ENCODE measurements around the gene ULK4.
"Not testable (repeated sequence)": the region's sequence is repeated elsewhere in the genome, so short reads cannot be mapped to it uniquely, and the experiment has no call there.

Gene ULK4

DNA sequence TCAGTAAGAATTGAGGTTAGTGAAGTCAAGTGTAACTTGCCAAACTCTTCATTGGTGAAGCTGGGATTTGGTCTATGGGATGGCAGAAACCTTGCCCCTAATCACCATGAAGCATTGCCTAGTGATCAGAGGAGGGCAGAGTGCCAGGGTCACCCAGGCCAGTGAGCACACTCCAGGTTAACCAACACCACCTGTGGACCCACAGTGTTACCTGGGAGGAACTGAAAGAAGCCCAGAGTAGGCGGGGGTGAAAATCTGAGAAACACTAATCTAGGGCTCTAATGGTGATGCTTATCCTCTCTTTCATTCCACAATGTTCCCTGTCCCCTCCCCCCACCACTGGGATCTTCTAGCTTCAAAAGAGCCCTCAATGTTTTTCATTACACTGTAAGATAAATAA lies 389.8 kb downstream of the ULK4 start:
- TF ChIP-seq, protein P1, sequence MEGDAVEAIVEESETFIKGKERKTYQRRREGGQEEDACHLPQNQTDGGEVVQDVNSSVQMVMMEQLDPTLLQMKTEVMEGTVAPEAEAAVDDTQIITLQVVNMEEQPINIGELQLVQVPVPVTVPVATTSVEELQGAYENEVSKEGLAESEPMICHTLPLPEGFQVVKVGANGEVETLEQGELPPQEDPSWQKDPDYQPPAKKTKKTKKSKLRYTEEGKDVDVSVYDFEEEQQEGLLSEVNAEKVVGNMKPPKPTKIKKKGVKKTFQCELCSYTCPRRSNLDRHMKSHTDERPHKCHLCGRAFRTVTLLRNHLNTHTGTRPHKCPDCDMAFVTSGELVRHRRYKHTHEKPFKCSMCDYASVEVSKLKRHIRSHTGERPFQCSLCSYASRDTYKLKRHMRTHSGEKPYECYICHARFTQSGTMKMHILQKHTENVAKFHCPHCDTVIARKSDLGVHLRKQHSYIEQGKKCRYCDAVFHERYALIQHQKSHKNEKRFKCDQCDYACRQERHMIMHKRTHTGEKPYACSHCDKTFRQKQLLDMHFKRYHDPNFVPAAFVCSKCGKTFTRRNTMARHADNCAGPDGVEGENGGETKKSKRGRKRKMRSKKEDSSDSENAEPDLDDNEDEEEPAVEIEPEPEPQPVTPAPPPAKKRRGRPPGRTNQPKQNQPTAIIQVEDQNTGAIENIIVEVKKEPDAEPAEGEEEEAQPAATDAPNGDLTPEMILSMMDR (IDR thresholded peaks at IDR 0.05; ENCODE audit: extremely low read depth, missing control alignments) = no peak
- no peak for DNase-seq (ENCODE audit: low spot score)

DNA sequence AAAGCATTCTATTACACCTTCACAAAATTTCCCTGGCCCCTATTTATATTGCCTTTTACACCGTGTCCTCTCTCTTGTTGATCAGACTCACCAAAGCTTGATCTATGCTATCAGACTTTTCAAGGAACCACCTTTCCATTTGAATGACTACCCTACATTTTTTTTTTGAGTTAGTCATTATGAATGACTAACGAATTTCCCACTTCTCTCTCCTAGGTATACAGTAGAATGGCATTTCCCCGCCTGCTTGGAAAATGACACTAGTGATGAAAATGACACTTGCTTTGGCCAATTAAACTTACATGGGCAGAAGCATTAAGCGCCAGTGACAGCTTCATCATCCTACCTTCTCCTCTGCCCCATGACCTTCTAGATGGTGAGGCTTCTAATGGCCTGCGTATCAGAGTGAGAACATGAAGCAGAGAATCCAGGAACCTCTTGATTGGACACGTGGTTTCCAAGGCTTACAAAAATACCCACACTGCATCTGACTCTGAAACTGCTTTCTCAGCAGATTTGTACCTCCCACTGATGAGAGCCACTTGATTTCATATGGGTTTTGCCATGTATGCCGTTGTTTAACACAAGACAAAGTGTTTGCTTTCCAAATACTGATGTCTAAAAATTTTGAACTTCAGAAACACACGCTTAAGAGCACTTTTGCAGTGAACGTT lies 392.1 kb downstream of the ULK4 start:
- TF ChIP-seq, protein P1 (IDR thresholded peaks at IDR 0.05; ENCODE audit: extremely low read depth, missing control alignments) = no peak
- no peak for DNase-seq (ENCODE audit: low spot score)

DNA sequence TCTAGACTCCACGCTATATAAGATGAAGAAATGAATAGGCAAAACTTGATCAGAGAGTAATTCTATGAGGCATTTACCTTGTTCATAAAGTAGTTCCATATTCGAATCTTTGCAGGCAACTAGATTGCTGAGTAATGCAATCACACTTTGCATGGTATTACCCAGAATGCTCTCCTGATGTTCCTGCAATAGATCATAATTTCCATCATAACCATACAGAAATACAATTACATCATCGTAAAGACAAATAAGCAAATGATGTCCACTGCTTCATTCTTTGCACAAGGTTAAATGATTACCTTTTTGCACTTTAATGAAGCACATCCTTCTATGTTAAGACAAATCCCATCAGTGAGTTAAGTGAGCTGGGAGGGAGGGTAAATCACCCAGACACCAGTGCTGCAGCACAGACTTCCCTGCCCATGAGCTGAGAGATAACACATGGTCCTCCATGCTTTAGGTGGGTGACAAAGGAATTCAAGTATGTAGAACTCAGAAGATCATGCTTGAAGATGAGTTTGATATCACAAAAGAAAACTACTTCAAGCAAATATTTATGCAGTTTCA lies 395.9 kb downstream of the ULK4 start:
- TF ChIP-seq, protein P1 (IDR thresholded peaks at IDR 0.05; ENCODE audit: extremely low read depth, missing control alignments) = no peak

DNA sequence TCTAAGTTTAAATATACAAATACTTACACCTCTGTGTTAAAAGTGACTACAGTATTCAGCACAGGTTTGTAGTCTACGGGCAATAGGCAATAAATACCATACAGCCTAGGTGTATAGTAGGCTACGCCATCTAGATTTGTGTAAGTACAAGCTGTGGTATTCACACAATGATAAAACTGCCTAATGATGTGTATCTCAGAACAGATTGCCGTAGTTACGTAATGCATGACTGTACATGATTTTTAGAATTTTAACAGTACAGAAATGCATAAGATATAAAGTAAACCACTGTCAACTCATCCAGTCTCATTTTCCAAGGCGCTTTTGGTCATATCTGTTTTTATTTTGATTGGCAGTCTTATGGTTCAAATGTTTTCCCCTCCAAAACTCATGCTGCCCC lies 396.9 kb downstream of the ULK4 start:
- TF ChIP-seq, protein P1 (IDR thresholded peaks at IDR 0.05; ENCODE audit: extremely low read depth, missing control alignments) = no peak
- no peak for DNase-seq (ENCODE audit: low spot score)

More for the DNA sequence above, 395.9 kb downstream of the ULK4 start:
- no peak for DNase-seq (ENCODE audit: low spot score)

DNA sequence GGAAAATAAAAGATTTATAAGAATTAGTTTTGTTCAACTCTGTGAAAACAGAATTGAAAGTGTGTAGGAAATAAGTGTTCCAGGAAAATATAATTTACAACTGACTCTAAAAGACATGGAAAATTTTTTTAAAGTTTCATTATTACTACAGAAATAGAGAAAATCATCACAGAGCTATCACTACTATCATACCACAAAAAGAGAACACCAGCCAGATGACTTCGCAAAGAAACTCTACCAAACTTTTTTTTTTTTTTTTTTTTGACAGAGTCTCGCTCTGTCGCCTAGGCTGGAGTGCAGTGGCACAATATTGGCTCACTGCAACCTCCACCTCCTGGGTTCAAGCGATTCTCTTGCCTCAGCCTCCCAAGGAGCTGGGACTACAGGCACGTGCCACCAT lies 405.7 kb downstream of the ULK4 start:
- DNase-seq (ENCODE audit: low spot score) = not testable (repeated sequence)

DNA sequence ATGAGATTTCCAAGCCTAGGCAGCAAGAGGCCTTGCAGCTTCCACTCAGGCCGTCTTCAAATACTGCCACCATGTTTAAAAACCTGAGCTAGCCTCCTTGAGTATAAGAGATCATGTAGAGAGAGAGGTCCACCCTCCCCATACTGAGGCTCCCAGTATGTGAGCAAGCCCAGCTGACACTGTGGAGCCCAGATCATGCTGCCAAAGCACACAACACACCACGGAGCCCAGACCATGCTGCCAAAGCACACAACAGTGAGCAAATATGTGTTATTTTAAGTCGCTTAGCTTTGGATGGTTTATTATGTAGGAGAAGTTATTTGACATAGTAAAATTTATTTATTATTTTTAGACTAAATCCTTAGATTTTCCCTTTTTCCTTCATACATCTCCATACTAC lies 428.9 kb downstream of the ULK4 start:
- TF ChIP-seq, protein P1 (IDR thresholded peaks at IDR 0.05; ENCODE audit: extremely low read depth, missing control alignments) = no peak
- DNase-seq (ENCODE audit: low spot score) = no peak

DNA sequence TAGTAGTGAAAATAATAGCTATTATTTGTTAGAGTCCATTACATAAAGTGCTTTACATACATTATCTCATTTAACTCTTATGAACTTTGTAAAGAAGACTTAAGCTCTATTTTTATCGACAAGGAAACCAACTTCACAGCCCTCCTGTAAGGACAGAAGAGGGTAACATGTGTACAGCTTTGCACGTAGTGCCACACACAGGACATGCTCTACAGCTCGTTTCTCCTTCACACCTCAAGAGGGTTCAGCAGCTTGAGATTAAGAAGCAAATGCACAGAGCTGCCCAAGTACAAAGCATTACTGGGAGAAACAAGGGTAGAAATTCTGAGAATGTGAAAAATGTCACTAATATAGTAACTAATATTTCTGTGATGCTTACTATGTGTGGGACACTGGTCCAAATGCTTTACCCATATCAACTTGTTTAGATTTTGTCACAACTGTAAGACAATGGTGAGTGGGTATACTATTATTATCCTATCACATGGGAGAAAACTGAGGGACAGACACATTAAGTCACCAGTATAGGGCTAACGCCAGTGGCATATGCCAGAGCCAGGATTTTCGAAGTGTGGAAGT lies 434.8 kb downstream of the ULK4 start:
- TF ChIP-seq, protein P1 (IDR thresholded peaks at IDR 0.05; ENCODE audit: extremely low read depth, missing control alignments) = no peak
- DNase-seq (ENCODE audit: low spot score) = no peak

Measured in GM20000 (cell line).